ENCODE results near the gene ZG16.
"Not testable (repeated sequence)": the region's sequence is repeated elsewhere in the genome, so short reads cannot be mapped to it uniquely, and the experiment has no call there.

ZG16 gene

GRCh38 chr16:29777576-29778350, at the start of gene ZG16:
Gene ZG16 (plus strand): TSS chr16:29778256. CDS start chr16:29779267, 1,011 bp downstream.
- DNase-seq, result no peak

GRCh38 chr16:29729116-29729521, 48.9 kb upstream of the ZG16 start:
- DNase-seq, result no peak

GRCh38 chr16:29730649-29731048, 47.4 kb upstream of the ZG16 start:
- no peak for DNase-seq

- peak; percentile 82 to 85 for DNase-seq
Measured at GRCh38 chr16:29731768-29732601, 46.1 kb upstream of the ZG16 start.

- DNase-seq, result no peak
Measured at GRCh38 chr16:29734786-29735185, 43.3 kb upstream of the ZG16 start.

- DNase-seq, result no peak
Measured at GRCh38 chr16:29736112-29736511, 41.9 kb upstream of the ZG16 start.

GRCh38 chr16:29736764-29737163, 41.3 kb upstream of the ZG16 start:
- no peak for DNase-seq

GRCh38 chr16:29737713-29738112, 40.3 kb upstream of the ZG16 start:
- DNase-seq, result no peak

GRCh38 chr16:29738514-29738913, 39.5 kb upstream of the ZG16 start:
- DNase-seq, result no peak

- DNase-seq, result not testable (repeated sequence)
Measured at GRCh38 chr16:29739927-29740629, 38.0 kb upstream of the ZG16 start.

- not testable (repeated sequence) for DNase-seq
Measured at GRCh38 chr16:29740630-29741015, 37.4 kb upstream of the ZG16 start.

- DNase-seq, result no peak
Measured at GRCh38 chr16:29742683-29743275, 35.3 kb upstream of the ZG16 start.

GRCh38 chr16:29743475-29743826, 34.6 kb upstream of the ZG16 start:
- DNase-seq, result no peak

GRCh38 chr16:29743827-29744531, 34.1 kb upstream of the ZG16 start:
- peak; percentile 50 to 63 for DNase-seq

- DNase-seq, result peak; percentile 40 to 50
Measured at GRCh38 chr16:29744541-29745101, 33.4 kb upstream of the ZG16 start.

GRCh38 chr16:29745121-29745852, 32.8 kb upstream of the ZG16 start:
- peak; percentile 72 to 75 for DNase-seq

GRCh38 chr16:29745853-29746345, 32.2 kb upstream of the ZG16 start, which contains the start of gene C16orf54:
Gene C16orf54 (minus strand): TSS chr16:29745990. CDS start chr16:29744951, 1,039 bp downstream.
- peak; percentile 89 for DNase-seq

- not testable (repeated sequence) for DNase-seq
Measured at GRCh38 chr16:29746518-29746917, 31.5 kb upstream of the ZG16 start.

- no peak for DNase-seq
Measured at GRCh38 chr16:29747947-29748759, 29.9 kb upstream of the ZG16 start.

GRCh38 chr16:29748760-29749149, 29.3 kb upstream of the ZG16 start:
- peak in 1 of 2 experiments; percentile 31 for DNase-seq
